Subcutaneous adipose tissue (tissue), 4 donors: ENCODE data around the gene AOAH. TPM values are rescaled to one million over a fixed set of nuclear protein-coding genes. Genes with fewer than 3 reads are reported as not detected.

ENCODE experiments used
- total RNA-seq, 4 donors: library from RNA; depleted of rRNA; stranded (reverse); fragments of >200 nt; gene quantifications; one replicate each; pipeline ENCODE4 v1.1.0, GENCODE V29; 2016
- TF ChIP-seq, protein P1 (sequence below): fragments of 450-650 bp; IDR thresholded peaks from one replicate; pipeline ENCODE4 v1.5.1; 2016; ENCODE audit warnings: low read depth, mild to moderate bottlenecking, control low read depth, antibody characterized with exemption, moderate library complexity

Gene AOAH
- total RNA-seq, 4 donors from 2014 or later, result 4.6 to 51.7 (median 15.3) TPM

DNA sequence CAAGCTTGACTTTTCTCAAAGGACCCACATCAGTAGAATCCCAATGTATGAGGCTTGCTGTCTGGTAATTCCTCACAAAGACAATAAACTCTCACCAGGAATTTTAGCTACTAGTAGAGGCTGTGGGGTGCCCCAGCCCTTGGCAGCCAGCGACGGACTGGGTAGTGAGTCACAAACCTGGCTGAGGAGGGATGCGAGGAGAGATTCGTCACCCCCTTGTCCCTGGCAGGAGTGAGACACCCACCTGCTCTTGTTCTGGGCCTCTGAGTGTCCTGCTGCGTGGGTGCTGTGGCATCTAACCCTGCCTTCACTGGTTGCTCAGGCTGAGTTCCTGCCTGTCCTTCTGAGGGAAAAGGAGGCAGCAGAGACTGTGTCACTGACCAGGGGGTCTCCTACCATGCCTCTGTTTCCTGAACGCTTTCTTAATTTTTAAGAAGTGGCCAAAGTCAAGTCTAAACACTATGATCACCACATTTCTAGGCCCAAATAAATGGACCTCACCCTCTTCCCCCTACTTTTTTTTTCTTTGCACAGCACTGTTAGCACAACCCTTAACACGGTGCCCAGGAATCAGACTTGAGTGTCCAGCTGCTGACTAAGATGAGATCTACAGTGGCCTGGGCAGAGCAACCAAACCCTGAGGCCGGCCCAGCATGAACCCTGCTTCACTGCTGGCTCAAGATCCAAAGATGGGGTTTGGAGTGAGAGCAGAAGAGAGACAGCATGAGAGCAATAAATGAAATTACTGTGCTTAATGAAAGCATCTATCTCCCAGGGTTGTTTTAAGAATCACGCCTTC, 188.2 kb downstream of the AOAH start:
- TF ChIP-seq, protein P1, sequence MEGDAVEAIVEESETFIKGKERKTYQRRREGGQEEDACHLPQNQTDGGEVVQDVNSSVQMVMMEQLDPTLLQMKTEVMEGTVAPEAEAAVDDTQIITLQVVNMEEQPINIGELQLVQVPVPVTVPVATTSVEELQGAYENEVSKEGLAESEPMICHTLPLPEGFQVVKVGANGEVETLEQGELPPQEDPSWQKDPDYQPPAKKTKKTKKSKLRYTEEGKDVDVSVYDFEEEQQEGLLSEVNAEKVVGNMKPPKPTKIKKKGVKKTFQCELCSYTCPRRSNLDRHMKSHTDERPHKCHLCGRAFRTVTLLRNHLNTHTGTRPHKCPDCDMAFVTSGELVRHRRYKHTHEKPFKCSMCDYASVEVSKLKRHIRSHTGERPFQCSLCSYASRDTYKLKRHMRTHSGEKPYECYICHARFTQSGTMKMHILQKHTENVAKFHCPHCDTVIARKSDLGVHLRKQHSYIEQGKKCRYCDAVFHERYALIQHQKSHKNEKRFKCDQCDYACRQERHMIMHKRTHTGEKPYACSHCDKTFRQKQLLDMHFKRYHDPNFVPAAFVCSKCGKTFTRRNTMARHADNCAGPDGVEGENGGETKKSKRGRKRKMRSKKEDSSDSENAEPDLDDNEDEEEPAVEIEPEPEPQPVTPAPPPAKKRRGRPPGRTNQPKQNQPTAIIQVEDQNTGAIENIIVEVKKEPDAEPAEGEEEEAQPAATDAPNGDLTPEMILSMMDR, result no peak

DNA sequence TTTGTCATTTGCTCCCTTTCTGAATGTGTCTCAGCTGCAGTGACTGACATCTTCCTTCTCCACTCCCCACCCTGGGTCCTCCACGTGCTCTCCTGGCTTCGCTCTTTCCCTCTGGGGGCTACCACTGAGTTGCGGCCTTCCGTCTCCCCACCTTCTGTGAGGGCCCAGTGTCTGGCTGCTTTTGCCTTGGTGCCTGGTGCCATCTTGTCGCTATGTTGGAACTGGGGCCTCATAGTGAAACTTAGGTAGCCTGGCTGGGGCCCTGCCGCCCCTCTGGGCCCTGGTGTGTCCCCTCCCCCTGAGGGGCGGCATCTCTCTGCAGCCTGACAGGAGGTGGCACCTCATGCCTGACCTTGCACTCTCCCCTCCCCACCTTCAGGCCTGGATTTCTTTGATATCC, 190.6 kb downstream of the AOAH start:
- TF ChIP-seq, protein P1, result no peak

- TF ChIP-seq, protein P1, result no peak
Measured at GRCh38 chr7:36532981-36533499, 191.3 kb downstream of the AOAH start.

- TF ChIP-seq, protein P1, result no peak
Measured at GRCh38 chr7:36531951-36532350, 192.3 kb downstream of the AOAH start.

DNA sequence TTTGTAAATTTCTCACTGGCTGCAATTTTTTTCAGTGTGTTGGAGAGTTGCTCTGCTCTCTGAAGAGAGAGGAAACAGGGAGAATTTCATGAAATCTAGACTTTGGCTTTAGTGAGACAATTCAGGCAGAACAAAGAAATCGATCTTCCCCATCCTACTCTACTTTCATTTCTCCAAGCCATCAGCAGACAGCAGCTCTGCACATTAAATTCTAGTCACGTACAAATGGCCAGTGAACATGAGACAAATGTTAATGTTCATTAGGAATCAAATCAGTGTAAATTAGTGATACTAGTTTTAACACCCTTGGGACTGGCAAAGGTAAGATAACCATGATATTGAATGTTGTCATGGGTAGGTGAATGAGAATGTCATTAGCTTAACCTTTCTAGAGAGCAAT, 193.8 kb downstream of the AOAH start:
- TF ChIP-seq, protein P1, result no peak

- TF ChIP-seq, protein P1, result no peak
Measured at GRCh38 chr7:36527549-36527913, 196.8 kb downstream of the AOAH start.

DNA sequence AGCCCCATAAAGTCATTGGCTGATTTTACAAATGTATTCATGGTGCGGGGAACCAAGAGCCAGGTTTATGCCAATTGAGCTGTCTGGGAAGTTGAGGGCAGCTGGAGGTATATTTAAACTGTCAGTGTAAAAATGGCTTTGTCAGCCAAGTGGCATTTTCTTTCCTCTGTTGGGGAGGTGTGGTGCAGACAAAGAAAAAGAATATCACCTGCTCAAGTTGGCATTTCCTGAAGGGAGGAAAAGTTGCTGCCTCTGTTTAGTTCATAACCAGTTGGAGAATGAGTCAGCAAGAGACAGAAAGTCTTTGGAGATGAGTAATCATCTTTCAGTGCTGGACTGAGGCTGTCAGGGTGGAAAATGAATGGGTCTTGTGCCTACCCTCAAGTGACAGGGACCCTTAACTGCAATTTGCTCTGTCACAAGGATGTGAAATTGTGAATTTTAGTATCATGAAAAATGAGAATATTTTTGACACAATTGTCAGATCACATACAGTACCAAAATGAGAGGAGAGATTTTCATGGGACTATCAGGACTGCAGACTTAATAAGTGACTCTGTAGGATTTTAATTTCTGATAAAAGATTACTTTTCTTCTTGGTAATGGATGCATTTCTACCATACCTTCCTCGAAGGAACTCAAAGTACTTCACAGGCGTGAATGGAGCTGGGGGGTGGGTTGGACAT, 197.3 kb downstream of the AOAH start:
- TF ChIP-seq, protein P1, result no peak
